Duodenal mucosa (tissue), 2 donors: ENCODE data around the gene PRKCH.

Experiments
- H3K27ac ChIP-seq: one replicate; pipeline ENCODE4 v1.7.0; 2013; ENCODE audit warnings: low read depth, low read length
- H3K27me3 ChIP-seq, 2 donors: one replicate each; pipeline ENCODE4 v1.7.0; 2013; ENCODE audit warnings: low read length in 2 of 2, control low read depth in 1 of 2; ENCODE audit not compliant: insufficient read depth in 2 of 2, control insufficient read depth in 1 of 2
- H3K36me3 ChIP-seq, 2 donors: one replicate each; pipeline ENCODE4 v1.7.0; 2013; ENCODE audit warnings: low read length in 2 of 2, control low read depth in 1 of 2; ENCODE audit not compliant: insufficient read depth in 2 of 2, control insufficient read depth in 1 of 2
- H3K4me1 ChIP-seq, 2 donors: one replicate each; pipeline ENCODE4 v1.7.0; 2013; ENCODE audit warnings: low read length in 2 of 2, control low read depth in 1 of 2; ENCODE audit not compliant: insufficient read depth in 2 of 2, control insufficient read depth in 1 of 2
- H3K4me3 ChIP-seq, 2 donors: one replicate each; pipeline ENCODE4 v1.7.0; 2013; ENCODE audit warnings: low read length in 2 of 2, low read depth in 1 of 2
- H3K9ac ChIP-seq, 2 donors: one replicate each; pipeline ENCODE4 v1.7.0; 2013; ENCODE audit warnings: low read length in 2 of 2, low read depth in 1 of 2
- H3K9me3 ChIP-seq, 2 donors: one replicate each; pipeline ENCODE4 v1.7.0; 2013; ENCODE audit warnings: low read length in 2 of 2, control low read depth in 1 of 2; ENCODE audit not compliant: control insufficient read depth in 1 of 2

Gene PRKCH

GRCh38 chr14:61512026-61512834 is 190.9 kb downstream of the PRKCH start:
- no peak overlapping the region for H3K9ac ChIP-seq

GRCh38 chr14:61513986-61514830 is 192.8 kb downstream of the PRKCH start:
- Histone ChIP-seq H3K9ac (no peak overlapping the region), H3K36me3 (no peaks in the 10 kb centered on the region), H3K4me1 (peaks cover 44 to 50% of the 10 kb centered on the region in 2 donors), H3K9me3 (no peaks in the 10 kb centered on the region), H3K27me3 (no peaks in the 10 kb centered on the region), H3K27ac (no peak overlapping the region), H3K4me3 (no peak overlapping the region)

More at GRCh38 chr14:61512026-61512834, 190.9 kb downstream of the PRKCH start:
- Histone ChIP-seq H3K4me1 (peaks cover 30 to 36% of the 10 kb centered on the region in 2 donors), H3K27me3 (no peaks in the 10 kb centered on the region), H3K4me3 (no peak overlapping the region), H3K27ac (no peak overlapping the region), H3K9me3 (no peaks in the 10 kb centered on the region), H3K36me3 (no peaks in the 10 kb centered on the region)

- Histone ChIP-seq H3K27me3 (no peaks in the 10 kb centered on the region), H3K9ac (no peak overlapping the region), H3K27ac (no peak overlapping the region), H3K9me3 (no peaks in the 10 kb centered on the region), H3K4me3 (no peak overlapping the region), H3K36me3 (no peaks in the 10 kb centered on the region), H3K4me1 (peaks cover 44 to 54% of the 10 kb centered on the region in 2 donors)
These were observed 193.5 kb downstream of the PRKCH start for GRCh38 chr14:61514927-61515326.

GRCh38 chr14:61515436-61516117 is 194.2 kb downstream of the PRKCH start:
- H3K9me3 ChIP-seq, result no peaks in the 10 kb centered on the region
- H3K27ac ChIP-seq, result no peak overlapping the region
- no peak overlapping the region for H3K4me3 ChIP-seq
- no peaks in the 10 kb centered on the region for H3K36me3 ChIP-seq
- no peaks in the 10 kb centered on the region for H3K27me3 ChIP-seq
- H3K9ac ChIP-seq, result no peak overlapping the region
- peaks cover 43 to 54% of the 10 kb centered on the region in 2 donors for H3K4me1 ChIP-seq

GRCh38 chr14:61516118-61516743 is 194.9 kb downstream of the PRKCH start:
- H3K36me3 ChIP-seq, result no peaks in the 10 kb centered on the region
- no peak overlapping the region for H3K9ac ChIP-seq
- H3K9me3 ChIP-seq, result no peaks in the 10 kb centered on the region
- no peak overlapping the region for H3K27ac ChIP-seq
- H3K4me1 ChIP-seq, result peaks cover 37 to 49% of the 10 kb centered on the region in 2 donors
- H3K27me3 ChIP-seq, result no peaks in the 10 kb centered on the region
- no peak overlapping the region for H3K4me3 ChIP-seq

- Histone ChIP-seq H3K9me3 (no peaks in the 10 kb centered on the region), H3K4me3 (no peak overlapping the region), H3K4me1 (peaks cover 37 to 43% of the 10 kb centered on the region in 2 donors), H3K36me3 (no peaks in the 10 kb centered on the region), H3K27ac (peak overlapping the region; percentile 8), H3K27me3 (no peaks in the 10 kb centered on the region), H3K9ac (peak overlapping the region in 1 of 2 donors; percentile 15)
These were observed 195.7 kb downstream of the PRKCH start for GRCh38 chr14:61516964-61517653.

- Histone ChIP-seq H3K9ac (peak overlapping the region in 1 of 2 donors; percentile 15), H3K27me3 (no peaks in the 10 kb centered on the region), H3K4me3 (no peak overlapping the region), H3K4me1 (peaks cover 37 to 39% of the 10 kb centered on the region in 2 donors), H3K36me3 (no peaks in the 10 kb centered on the region), H3K9me3 (no peaks in the 10 kb centered on the region), H3K27ac (peak overlapping the region; percentile 8)
These were observed 196.6 kb downstream of the PRKCH start for GRCh38 chr14:61517911-61518384.

- Histone ChIP-seq H3K9me3 (no peaks in the 10 kb centered on the region), H3K4me1 (peaks cover 37 to 41% of the 10 kb centered on the region in 2 donors), H3K27ac (no peak overlapping the region)
These were observed 197.0 kb downstream of the PRKCH start for GRCh38 chr14:61518403-61518802.

GRCh38 chr14:61519106-61519505 is 197.7 kb downstream of the PRKCH start:
- H3K4me3 ChIP-seq, result no peak overlapping the region
- no peak overlapping the region for H3K27ac ChIP-seq
- peaks cover 40 to 44% of the 10 kb centered on the region in 2 donors for H3K4me1 ChIP-seq
- H3K9me3 ChIP-seq, result no peaks in the 10 kb centered on the region
- H3K36me3 ChIP-seq, result no peaks in the 10 kb centered on the region
- no peaks in the 10 kb centered on the region for H3K27me3 ChIP-seq
- no peak overlapping the region for H3K9ac ChIP-seq

More at GRCh38 chr14:61518403-61518802, 197.0 kb downstream of the PRKCH start:
- Histone ChIP-seq H3K9ac (no peak overlapping the region), H3K36me3 (no peaks in the 10 kb centered on the region), H3K4me3 (no peak overlapping the region), H3K27me3 (no peaks in the 10 kb centered on the region)
